GM12873 (cell line): ENCODE data around the gene C2CD4D.

Experiments
- TF ChIP-seq, protein P1 (sequence below): IDR thresholded peaks from 2 replicates; pipeline ENCODE4 v1.5.1; 2012; ENCODE audit warnings: low read depth, mild to moderate bottlenecking, moderate library complexity, low read length, control low read depth; ENCODE audit not compliant: insufficient read depth; ENCODE audit errors: missing control alignments

C2CD4D gene

GRCh38 chr1:151871284-151872030 is 31.8 kb upstream of the C2CD4D start:
- TF ChIP-seq, protein P1, sequence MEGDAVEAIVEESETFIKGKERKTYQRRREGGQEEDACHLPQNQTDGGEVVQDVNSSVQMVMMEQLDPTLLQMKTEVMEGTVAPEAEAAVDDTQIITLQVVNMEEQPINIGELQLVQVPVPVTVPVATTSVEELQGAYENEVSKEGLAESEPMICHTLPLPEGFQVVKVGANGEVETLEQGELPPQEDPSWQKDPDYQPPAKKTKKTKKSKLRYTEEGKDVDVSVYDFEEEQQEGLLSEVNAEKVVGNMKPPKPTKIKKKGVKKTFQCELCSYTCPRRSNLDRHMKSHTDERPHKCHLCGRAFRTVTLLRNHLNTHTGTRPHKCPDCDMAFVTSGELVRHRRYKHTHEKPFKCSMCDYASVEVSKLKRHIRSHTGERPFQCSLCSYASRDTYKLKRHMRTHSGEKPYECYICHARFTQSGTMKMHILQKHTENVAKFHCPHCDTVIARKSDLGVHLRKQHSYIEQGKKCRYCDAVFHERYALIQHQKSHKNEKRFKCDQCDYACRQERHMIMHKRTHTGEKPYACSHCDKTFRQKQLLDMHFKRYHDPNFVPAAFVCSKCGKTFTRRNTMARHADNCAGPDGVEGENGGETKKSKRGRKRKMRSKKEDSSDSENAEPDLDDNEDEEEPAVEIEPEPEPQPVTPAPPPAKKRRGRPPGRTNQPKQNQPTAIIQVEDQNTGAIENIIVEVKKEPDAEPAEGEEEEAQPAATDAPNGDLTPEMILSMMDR = no peak

- TF ChIP-seq, protein P1 = no peak
Measured at GRCh38 chr1:151868486-151868885, 28.9 kb upstream of the C2CD4D start.

- TF ChIP-seq, protein P1 = no peak
Measured at GRCh38 chr1:151867765-151868411, 28.3 kb upstream of the C2CD4D start.

GRCh38 chr1:151867321-151867720 is 27.7 kb upstream of the C2CD4D start:
- TF ChIP-seq, protein P1 = no peak

DNA sequence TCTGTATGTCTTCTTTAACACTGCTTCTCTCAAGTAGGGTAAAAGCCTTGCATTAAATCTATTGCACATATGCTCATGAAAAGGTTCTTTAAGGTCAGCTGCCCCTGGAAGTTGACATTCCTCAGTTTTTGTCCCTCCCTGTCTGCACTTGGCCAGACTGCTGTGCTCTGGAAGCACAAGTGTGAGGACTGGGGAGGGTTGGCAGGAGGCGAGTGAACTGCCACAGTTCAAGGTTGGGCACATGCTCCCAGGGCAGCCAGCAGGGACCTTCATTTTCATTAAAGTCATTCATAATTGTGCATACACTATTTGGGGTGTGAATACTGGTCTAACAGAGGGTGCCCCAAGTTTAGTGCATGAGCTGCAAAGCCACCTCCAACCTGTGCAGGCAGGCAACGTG is 24.8 kb upstream of the C2CD4D start:
- TF ChIP-seq, protein P1 = no peak

- TF ChIP-seq, protein P1 = no peak
Measured at GRCh38 chr1:151862604-151863003, 23.0 kb upstream of the C2CD4D start.

DNA sequence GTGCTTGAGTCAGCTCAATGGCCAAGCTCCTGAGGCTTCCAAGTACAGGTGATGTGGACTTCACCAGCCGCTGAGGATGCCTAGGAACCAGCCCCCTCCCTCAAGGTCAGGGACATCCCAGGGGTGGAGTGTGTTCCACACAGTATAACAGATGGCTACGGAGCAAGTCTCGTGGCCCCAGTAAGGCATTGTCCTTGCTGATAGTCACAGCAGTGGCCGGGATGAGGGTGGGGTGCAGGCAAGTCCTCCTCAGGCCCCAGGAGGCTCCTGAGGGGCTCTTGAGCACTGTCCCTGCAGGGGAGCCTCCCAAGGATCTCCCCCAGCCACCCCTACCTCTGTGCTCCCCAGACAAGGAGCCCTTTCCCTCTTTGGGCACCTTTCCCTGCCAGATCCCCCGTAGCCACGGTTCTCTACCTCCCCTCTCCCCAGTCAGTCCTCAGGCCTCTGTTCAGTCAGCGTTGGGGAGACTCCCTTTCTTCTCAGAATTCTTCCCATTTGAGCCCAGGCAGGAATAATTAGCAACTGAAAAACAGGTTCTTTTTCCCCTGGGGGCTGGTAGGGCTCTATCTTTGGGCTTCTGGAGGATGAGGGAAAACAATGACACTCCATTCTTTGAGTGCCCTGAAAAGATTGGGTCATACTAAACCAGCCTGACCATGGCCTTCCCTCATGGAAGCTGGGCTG is 21.0 kb upstream of the C2CD4D start:
- TF ChIP-seq, protein P1 = no peak
